Testis (tissue), 2 donors: ENCODE results near the gene ITIH5.

Experiments
- POLR2A ChIP-seq: fragments of 450-650 bp; IDR thresholded peaks from one replicate; pipeline ENCODE4 v1.6.1; 2017; ENCODE audit warnings: antibody characterized with exemption, mild to moderate bottlenecking, moderate library complexity
- TF ChIP-seq, protein P1 (sequence below), 3 experiments: fragments of 450-650 bp in 2 of 3; fragments of 200-600 bp in 1 of 3; sonication (generic) in 1 of 3; IDR thresholded peaks; one replicate each; pipeline ENCODE4 v1.5.1; 2016 to 2019; ENCODE audit warnings: antibody characterized with exemption in 3 of 3, mild to moderate bottlenecking in 2 of 3, moderate library complexity in 1 of 3

GRCh38 chr10:7563770-7564169 lies 103.0 kb downstream of the ITIH5 start:
- TF ChIP-seq, protein P1, sequence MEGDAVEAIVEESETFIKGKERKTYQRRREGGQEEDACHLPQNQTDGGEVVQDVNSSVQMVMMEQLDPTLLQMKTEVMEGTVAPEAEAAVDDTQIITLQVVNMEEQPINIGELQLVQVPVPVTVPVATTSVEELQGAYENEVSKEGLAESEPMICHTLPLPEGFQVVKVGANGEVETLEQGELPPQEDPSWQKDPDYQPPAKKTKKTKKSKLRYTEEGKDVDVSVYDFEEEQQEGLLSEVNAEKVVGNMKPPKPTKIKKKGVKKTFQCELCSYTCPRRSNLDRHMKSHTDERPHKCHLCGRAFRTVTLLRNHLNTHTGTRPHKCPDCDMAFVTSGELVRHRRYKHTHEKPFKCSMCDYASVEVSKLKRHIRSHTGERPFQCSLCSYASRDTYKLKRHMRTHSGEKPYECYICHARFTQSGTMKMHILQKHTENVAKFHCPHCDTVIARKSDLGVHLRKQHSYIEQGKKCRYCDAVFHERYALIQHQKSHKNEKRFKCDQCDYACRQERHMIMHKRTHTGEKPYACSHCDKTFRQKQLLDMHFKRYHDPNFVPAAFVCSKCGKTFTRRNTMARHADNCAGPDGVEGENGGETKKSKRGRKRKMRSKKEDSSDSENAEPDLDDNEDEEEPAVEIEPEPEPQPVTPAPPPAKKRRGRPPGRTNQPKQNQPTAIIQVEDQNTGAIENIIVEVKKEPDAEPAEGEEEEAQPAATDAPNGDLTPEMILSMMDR (IDR thresholded peaks at IDR 0.05) = no peak
- no peak for TF ChIP-seq POLR2A
